ENCODE results near the gene CKAP2L. TPM values are rescaled to one million over a fixed set of nuclear protein-coding genes. Genes with fewer than 3 reads are reported as not detected.

Gene CKAP2L
- total and polyA plus RNA-seq, 2 donors (not counting 3 experiments of a cell fraction or from before 2014, with no cell fraction given) = 3.4 to 30.7 TPM

GRCh38 chr2:112777036-112777435, 12.6 kb upstream of the CKAP2L start:
- Histone ChIP-seq H3K9me3 (replicated peaks; ENCODE audit: control insufficient read depth, insufficient read depth, low read length) (no peaks in the 10 kb centered on the region), H3K4me2 (ENCODE audit: insufficient read depth, low read length) (no peak overlapping the region), H3K9ac (replicated peaks; ENCODE audit: extremely low read depth, insufficient read depth, low read length) (no peak overlapping the region), H3K27me3 (ENCODE audit: control insufficient read depth in 2 of 2, insufficient read depth in 2 of 2, low read length in 2 of 2) (no peaks in the 10 kb centered on the region), H4K20me1 (replicated peaks; ENCODE audit: control insufficient read depth, extremely low read depth, insufficient read depth, low read length) (no peaks in the 10 kb centered on the region), H3K36me3 (ENCODE audit: control insufficient read depth in 2 of 2, extremely low read depth in 1 of 2, insufficient read depth in 2 of 2, low read length in 2 of 2) (no peaks in the 10 kb centered on the region), H3K27ac (ENCODE audit: insufficient read depth, low read depth, low read length) (no peak overlapping the region), H3K4me1 (ENCODE audit: control insufficient read depth, extremely low read depth, insufficient read depth, low read length) (no peaks in the 10 kb centered on the region), H2AFZ (ENCODE audit: low read depth, low read length) (no peak overlapping the region), H3K9me1 (replicated peaks; ENCODE audit: control insufficient read depth, extremely low read depth, insufficient read depth, low read length) (no peaks in the 10 kb centered on the region), H3K79me2 (ENCODE audit: control insufficient read depth, insufficient read depth, low read length) (no peaks in the 10 kb centered on the region), H3K4me3 (replicated peaks in 1 of 3; ENCODE audit: insufficient read depth in 1 of 3, low read depth in 1 of 3, low read length in 3 of 3) (no peak overlapping the region)
- CTCF ChIA-PET = no interaction called here
- dilution Hi-C loops (cut with MboI; ENCODE audit: extremely low pct_ligation_motif_present, low sequenced_read_pairs) (no loop called here), intact Hi-C loops (cut with micrococcal nuclease) (no loop called here)
- POLR2A ChIA-PET = no interaction called here
- BruUV-seq (replicated peaks) = no TSS peak
- FAIRE-seq = no peak
- TF ChIP-seq MAX (IDR thresholded peaks at IDR 0.05; ENCODE audit: insufficient read depth, insufficient read length) (no peak), FOS (IDR thresholded peaks at IDR 0.05; ENCODE audit: borderline replicate concordance, insufficient read depth, low read length) (no peak), JUN (IDR thresholded peaks at IDR 0.05; ENCODE audit: borderline replicate concordance, insufficient read depth, insufficient read length, low read depth) (no peak), POLR2AphosphoS5 (IDR thresholded peaks at IDR 0.05; ENCODE audit: insufficient read depth, low read depth, low read length) (no peak)
- no peak for DNase-seq (ENCODE audit: low read depth, low spot score)

- dilution Hi-C loops (cut with MboI; ENCODE audit: extremely low pct_ligation_motif_present, low sequenced_read_pairs) = no loop called here
- ChIA-PET CTCF (no interaction called here), POLR2A (no interaction called here)
- intact Hi-C loops (cut with micrococcal nuclease) = no loop called here
- no peaks in the 10 kb centered on the region for H3K36me3 ChIP-seq (ENCODE audit: control insufficient read depth in 2 of 2, extremely low read depth in 1 of 2, insufficient read depth in 2 of 2, low read length in 2 of 2)
- H2AFZ ChIP-seq (ENCODE audit: low read depth, low read length) = no peak overlapping the region
- BruUV-seq (replicated peaks) = no TSS peak
- H3K79me2 ChIP-seq (ENCODE audit: control insufficient read depth, insufficient read depth, low read length) = no peaks in the 10 kb centered on the region
- H3K9me1 ChIP-seq (replicated peaks; ENCODE audit: control insufficient read depth, extremely low read depth, insufficient read depth, low read length) = no peaks in the 10 kb centered on the region
- no peaks in the 10 kb centered on the region for H4K20me1 ChIP-seq (replicated peaks; ENCODE audit: control insufficient read depth, extremely low read depth, insufficient read depth, low read length)
- no peak for TF ChIP-seq POLR2AphosphoS5 (IDR thresholded peaks at IDR 0.05; ENCODE audit: insufficient read depth, low read depth, low read length)
- TF ChIP-seq EZH2 (IDR thresholded peaks at IDR 0.05; ENCODE audit: borderline replicate concordance, low read depth, low read length, severe bottlenecking) = no peak
- TF ChIP-seq FOS (IDR thresholded peaks at IDR 0.05; ENCODE audit: borderline replicate concordance, insufficient read depth, low read length) = no peak
- TF ChIP-seq POLR2A (IDR thresholded peaks at IDR 0.05; ENCODE audit: low read depth, low read length) = no peak
- no peak for TF ChIP-seq GATA2 (IDR thresholded peaks at IDR 0.05; ENCODE audit: insufficient read depth, insufficient read length, low read depth, low read length)
- no peak for TF ChIP-seq MYC (IDR thresholded peaks at IDR 0.05; ENCODE audit: low read depth, low read length)
- TF ChIP-seq CTCF (IDR thresholded peaks at IDR 0.05; ENCODE audit: extremely low read depth in 1 of 2, insufficient read depth in 1 of 2, low read depth in 1 of 2, low read length in 2 of 2) = no peak
- no peak for TF ChIP-seq MAX (IDR thresholded peaks at IDR 0.05; ENCODE audit: insufficient read depth, insufficient read length)
- no peak for TF ChIP-seq JUN (IDR thresholded peaks at IDR 0.05; ENCODE audit: borderline replicate concordance, insufficient read depth, insufficient read length, low read depth)
- no peak overlapping the region for H3K4me2 ChIP-seq (ENCODE audit: insufficient read depth, low read length)
- H3K9me3 ChIP-seq (replicated peaks; ENCODE audit: control insufficient read depth, insufficient read depth, low read length) = no peaks in the 10 kb centered on the region
- no peaks in the 10 kb centered on the region for H3K27me3 ChIP-seq (ENCODE audit: control insufficient read depth in 2 of 2, insufficient read depth in 2 of 2, low read length in 2 of 2)
- DNase-seq (ENCODE audit: low read depth, low spot score) (no peak), FAIRE-seq (no peak)
- H3K9ac ChIP-seq (replicated peaks; ENCODE audit: extremely low read depth, insufficient read depth, low read length) = no peak overlapping the region
- H3K27ac ChIP-seq (ENCODE audit: insufficient read depth, low read depth, low read length) = no peak overlapping the region
- no peak overlapping the region for H3K4me3 ChIP-seq (replicated peaks in 1 of 3; ENCODE audit: insufficient read depth in 1 of 3, low read depth in 1 of 3, low read length in 3 of 3)
- no peaks in the 10 kb centered on the region for H3K4me1 ChIP-seq (ENCODE audit: control insufficient read depth, extremely low read depth, insufficient read depth, low read length)
These were observed 11.7 kb upstream of the CKAP2L start for GRCh38 chr2:112776113-112776512.

Data from endothelial cell of umbilical vein (primary cell).